Measurements from ENCODE around the gene KCNE4. TPM values are rescaled to one million over a fixed set of nuclear protein-coding genes. Genes with fewer than 3 reads are reported as not detected.

The KCNE4 gene
- total and polyA plus RNA-seq, 2 experiments from 2014 or later = not detected

DNA sequence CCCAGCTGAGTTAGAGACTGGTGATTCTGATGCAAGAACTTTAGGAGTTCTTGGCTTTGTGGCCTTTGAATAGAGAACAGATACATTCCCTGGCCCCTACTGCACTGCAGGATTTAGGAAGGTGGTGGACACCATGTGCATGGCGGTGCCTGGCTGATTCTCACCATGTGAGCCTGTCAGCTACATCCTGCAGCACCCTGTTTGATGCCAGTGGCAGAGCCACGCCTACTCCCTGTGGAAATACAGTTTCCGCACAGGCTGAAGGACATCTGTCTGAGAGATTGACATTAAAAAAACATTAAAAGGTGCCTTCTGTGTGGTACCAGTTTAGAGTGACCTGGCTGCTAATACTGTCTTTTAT, 50.0 kb downstream of the KCNE4 start:
- Mint-ChIP-seq H3K27me3 (ENCODE audit: insufficient read depth, low read depth, poor library complexity) (peaks cover 3% of the 10 kb centered on the region), H3K9me3 (no peaks in the 10 kb centered on the region; the same call in 2 of the 3 replicates), H3K4me1 (peaks cover 6% of the 10 kb centered on the region), H3K27ac (no peak overlapping the region), H3K4me3 (no peak overlapping the region), H3K36me3 (ENCODE audit: low read depth) (no peaks in the 10 kb centered on the region)
- DNase-seq (ENCODE audit: low spot score) = no peak
- Histone ChIP-seq H3K36me3 (ENCODE audit: insufficient read depth) (no peaks in the 10 kb centered on the region), H3F3A (replicated peaks; ENCODE audit: low read depth) (no peaks in the 10 kb centered on the region), H3K9me2 (ENCODE audit: insufficient read depth) (peaks cover 2% of the 10 kb centered on the region; the same call in 1 of the 2 replicates), H3K4me3 (no peak overlapping the region), H3K27ac (ENCODE audit: low read depth) (no peak overlapping the region), H3K4me1 (ENCODE audit: insufficient read depth) (no peaks in the 10 kb centered on the region), H4K20me1 (replicated peaks; ENCODE audit: insufficient read depth) (no peaks in the 10 kb centered on the region), H2AFZ (peak overlapping the region; percentile 8; the same call in 1 of the 2 replicates), H3K4me2 (no peak overlapping the region), H3K79me2 (replicated peaks; ENCODE audit: insufficient read depth) (no peaks in the 10 kb centered on the region), H3K27me3 (ENCODE audit: insufficient read depth) (no peaks in the 10 kb centered on the region)
- no peak for TF ChIP-seq EZH2phosphoT487 (IDR thresholded peaks at IDR 0.05; ENCODE audit: unreplicated experiment)
- TF ChIP-seq ZNF331 (CRISPR knock-in tag; IDR thresholded peaks at IDR 0.05; ENCODE audit: low read depth) = no peak
- no peak for TF ChIP-seq NANOG (IDR thresholded peaks at IDR 0.05; ENCODE audit: borderline replicate concordance)
- TF ChIP-seq JUNB (IDR thresholded peaks at IDR 0.05; ENCODE audit: unreplicated experiment) = no peak
- TF ChIP-seq CREB1 (CRISPR knock-in tag; IDR thresholded peaks at IDR 0.05; ENCODE audit: low read depth) = no peak
- TF ChIP-seq, protein P1, sequence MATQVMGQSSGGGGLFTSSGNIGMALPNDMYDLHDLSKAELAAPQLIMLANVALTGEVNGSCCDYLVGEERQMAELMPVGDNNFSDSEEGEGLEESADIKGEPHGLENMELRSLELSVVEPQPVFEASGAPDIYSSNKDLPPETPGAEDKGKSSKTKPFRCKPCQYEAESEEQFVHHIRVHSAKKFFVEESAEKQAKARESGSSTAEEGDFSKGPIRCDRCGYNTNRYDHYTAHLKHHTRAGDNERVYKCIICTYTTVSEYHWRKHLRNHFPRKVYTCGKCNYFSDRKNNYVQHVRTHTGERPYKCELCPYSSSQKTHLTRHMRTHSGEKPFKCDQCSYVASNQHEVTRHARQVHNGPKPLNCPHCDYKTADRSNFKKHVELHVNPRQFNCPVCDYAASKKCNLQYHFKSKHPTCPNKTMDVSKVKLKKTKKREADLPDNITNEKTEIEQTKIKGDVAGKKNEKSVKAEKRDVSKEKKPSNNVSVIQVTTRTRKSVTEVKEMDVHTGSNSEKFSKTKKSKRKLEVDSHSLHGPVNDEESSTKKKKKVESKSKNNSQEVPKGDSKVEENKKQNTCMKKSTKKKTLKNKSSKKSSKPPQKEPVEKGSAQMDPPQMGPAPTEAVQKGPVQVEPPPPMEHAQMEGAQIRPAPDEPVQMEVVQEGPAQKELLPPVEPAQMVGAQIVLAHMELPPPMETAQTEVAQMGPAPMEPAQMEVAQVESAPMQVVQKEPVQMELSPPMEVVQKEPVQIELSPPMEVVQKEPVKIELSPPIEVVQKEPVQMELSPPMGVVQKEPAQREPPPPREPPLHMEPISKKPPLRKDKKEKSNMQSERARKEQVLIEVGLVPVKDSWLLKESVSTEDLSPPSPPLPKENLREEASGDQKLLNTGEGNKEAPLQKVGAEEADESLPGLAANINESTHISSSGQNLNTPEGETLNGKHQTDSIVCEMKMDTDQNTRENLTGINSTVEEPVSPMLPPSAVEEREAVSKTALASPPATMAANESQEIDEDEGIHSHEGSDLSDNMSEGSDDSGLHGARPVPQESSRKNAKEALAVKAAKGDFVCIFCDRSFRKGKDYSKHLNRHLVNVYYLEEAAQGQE (IDR thresholded peaks at IDR 0.05; ENCODE audit: unreplicated experiment) = no peak
- no peak for TF ChIP-seq STAT1 (IDR thresholded peaks at IDR 0.05; ENCODE audit: unreplicated experiment)
- no peak for TF ChIP-seq EZH2 (IDR thresholded peaks at IDR 0.05; ENCODE audit: low read depth, unreplicated experiment)
- TF ChIP-seq, protein P2, sequence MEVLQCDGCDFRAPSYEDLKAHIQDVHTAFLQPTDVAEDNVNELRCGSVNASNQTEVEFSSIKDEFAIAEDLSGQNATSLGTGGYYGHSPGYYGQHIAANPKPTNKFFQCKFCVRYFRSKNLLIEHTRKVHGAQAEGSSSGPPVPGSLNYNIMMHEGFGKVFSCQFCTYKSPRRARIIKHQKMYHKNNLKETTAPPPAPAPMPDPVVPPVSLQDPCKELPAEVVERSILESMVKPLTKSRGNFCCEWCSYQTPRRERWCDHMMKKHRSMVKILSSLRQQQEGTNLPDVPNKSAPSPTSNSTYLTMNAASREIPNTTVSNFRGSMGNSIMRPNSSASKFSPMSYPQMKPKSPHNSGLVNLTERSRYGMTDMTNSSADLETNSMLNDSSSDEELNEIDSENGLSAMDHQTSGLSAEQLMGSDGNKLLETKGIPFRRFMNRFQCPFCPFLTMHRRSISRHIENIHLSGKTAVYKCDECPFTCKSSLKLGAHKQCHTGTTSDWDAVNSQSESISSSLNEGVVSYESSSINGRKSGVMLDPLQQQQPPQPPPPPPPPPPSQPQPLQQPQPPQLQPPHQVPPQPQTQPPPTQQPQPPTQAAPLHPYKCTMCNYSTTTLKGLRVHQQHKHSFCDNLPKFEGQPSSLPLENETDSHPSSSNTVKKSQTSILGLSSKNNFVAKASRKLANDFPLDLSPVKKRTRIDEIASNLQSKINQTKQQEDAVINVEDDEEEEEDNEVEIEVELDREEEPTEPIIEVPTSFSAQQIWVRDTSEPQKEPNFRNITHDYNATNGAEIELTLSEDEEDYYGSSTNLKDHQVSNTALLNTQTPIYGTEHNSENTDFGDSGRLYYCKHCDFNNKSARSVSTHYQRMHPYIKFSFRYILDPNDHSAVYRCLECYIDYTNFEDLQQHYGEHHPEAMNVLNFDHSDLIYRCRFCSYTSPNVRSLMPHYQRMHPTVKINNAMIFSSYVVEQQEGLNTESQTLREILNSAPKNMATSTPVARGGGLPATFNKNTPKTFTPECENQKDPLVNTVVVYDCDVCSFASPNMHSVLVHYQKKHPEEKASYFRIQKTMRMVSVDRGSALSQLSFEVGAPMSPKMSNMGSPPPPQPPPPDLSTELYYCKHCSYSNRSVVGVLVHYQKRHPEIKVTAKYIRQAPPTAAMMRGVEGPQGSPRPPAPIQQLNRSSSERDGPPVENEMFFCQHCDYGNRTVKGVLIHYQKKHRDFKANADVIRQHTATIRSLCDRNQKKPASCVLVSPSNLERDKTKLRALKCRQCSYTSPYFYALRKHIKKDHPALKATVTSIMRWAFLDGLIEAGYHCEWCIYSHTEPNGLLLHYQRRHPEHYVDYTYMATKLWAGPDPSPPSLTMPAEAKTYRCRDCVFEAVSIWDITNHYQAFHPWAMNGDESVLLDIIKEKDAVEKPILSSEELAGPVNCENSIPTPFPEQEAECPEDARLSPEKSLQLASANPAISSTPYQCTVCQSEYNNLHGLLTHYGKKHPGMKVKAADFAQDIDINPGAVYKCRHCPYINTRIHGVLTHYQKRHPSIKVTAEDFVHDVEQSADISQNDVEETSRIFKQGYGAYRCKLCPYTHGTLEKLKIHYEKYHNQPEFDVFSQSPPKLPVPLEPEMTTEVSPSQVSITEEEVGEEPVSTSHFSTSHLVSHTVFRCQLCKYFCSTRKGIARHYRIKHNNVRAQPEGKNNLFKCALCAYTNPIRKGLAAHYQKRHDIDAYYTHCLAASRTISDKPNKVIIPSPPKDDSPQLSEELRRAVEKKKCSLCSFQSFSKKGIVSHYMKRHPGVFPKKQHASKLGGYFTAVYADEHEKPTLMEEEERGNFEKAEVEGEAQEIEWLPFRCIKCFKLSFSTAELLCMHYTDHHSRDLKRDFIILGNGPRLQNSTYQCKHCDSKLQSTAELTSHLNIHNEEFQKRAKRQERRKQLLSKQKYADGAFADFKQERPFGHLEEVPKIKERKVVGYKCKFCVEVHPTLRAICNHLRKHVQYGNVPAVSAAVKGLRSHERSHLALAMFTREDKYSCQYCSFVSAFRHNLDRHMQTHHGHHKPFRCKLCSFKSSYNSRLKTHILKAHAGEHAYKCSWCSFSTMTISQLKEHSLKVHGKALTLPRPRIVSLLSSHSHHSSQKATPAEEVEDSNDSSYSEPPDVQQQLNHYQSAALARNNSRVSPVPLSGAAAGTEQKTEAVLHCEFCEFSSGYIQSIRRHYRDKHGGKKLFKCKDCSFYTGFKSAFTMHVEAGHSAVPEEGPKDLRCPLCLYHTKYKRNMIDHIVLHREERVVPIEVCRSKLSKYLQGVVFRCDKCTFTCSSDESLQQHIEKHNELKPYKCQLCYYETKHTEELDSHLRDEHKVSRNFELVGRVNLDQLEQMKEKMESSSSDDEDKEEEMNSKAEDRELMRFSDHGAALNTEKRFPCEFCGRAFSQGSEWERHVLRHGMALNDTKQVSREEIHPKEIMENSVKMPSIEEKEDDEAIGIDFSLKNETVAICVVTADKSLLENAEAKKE (CRISPR knock-in tag; IDR thresholded peaks at IDR 0.05) = no peak
- TF ChIP-seq, protein P3, sequence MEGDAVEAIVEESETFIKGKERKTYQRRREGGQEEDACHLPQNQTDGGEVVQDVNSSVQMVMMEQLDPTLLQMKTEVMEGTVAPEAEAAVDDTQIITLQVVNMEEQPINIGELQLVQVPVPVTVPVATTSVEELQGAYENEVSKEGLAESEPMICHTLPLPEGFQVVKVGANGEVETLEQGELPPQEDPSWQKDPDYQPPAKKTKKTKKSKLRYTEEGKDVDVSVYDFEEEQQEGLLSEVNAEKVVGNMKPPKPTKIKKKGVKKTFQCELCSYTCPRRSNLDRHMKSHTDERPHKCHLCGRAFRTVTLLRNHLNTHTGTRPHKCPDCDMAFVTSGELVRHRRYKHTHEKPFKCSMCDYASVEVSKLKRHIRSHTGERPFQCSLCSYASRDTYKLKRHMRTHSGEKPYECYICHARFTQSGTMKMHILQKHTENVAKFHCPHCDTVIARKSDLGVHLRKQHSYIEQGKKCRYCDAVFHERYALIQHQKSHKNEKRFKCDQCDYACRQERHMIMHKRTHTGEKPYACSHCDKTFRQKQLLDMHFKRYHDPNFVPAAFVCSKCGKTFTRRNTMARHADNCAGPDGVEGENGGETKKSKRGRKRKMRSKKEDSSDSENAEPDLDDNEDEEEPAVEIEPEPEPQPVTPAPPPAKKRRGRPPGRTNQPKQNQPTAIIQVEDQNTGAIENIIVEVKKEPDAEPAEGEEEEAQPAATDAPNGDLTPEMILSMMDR (conservative IDR thresholded peaks at IDR 0.05; ENCODE audit: low read depth in 2 of 2) = no peak
- no peak for TF ChIP-seq POLR2AphosphoS5 (IDR thresholded peaks at IDR 0.05; ENCODE audit: low read depth)
- TF ChIP-seq, protein P4, sequence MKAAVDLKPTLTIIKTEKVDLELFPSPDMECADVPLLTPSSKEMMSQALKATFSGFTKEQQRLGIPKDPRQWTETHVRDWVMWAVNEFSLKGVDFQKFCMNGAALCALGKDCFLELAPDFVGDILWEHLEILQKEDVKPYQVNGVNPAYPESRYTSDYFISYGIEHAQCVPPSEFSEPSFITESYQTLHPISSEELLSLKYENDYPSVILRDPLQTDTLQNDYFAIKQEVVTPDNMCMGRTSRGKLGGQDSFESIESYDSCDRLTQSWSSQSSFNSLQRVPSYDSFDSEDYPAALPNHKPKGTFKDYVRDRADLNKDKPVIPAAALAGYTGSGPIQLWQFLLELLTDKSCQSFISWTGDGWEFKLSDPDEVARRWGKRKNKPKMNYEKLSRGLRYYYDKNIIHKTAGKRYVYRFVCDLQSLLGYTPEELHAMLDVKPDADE (IDR thresholded peaks at IDR 0.05) = no peak
- TF ChIP-seq ZNF114 (CRISPR knock-in tag; IDR thresholded peaks at IDR 0.05) = no peak
- peak; percentile 53 for ATAC-seq

Measured in GM23338 (cell line).